Thyroid gland (tissue), 4 donors: ENCODE data around the gene MYOD1. TPM values are rescaled to one million over a fixed set of nuclear protein-coding genes. Genes with fewer than 3 reads are reported as not detected.
A peak's percentile ranks its signal among the peaks of the same experiment; 100 is the strongest.

Experiments used
- DNase-seq, 2 donors: peaks; one replicate each; pipeline ENCODE4 v3.0.0-alpha.2; 2019
- H3K27ac ChIP-seq, 3 donors: fragments of 200-600 bp; sonication (generic); 1 replicate in 2 of 3; 2 replicates in 1 of 3; pipeline ENCODE4 v1.5.1; 2016 to 2019; ENCODE audit warnings: mild to moderate bottlenecking in 1 of 3, moderate library complexity in 1 of 3
- H3K27me3 ChIP-seq: fragments of 200-600 bp; sonication (generic); one replicate; pipeline ENCODE4 v1.5.1; 2019
- H3K36me3 ChIP-seq, 2 donors: fragments of 200-600 bp; sonication (generic); one replicate each; pipeline ENCODE4 v1.5.1; 2016 to 2019
- H3K4me1 ChIP-seq, 2 donors: fragments of 200-600 bp; sonication (generic); one replicate each; pipeline ENCODE4 v1.5.1; 2017 to 2019
- H3K4me3 ChIP-seq, 3 donors: fragments of 200-600 bp; sonication (generic); replicated peaks in 1 of 3; 1 replicate in 2 of 3; 2 replicates in 1 of 3; pipeline ENCODE4 v1.5.1; 2016; ENCODE audit warnings: mild to moderate bottlenecking in 1 of 3
- H3K9me3 ChIP-seq: fragments of 200-600 bp; sonication (generic); one replicate; pipeline ENCODE4 v1.5.1; 2017
- CTCF ChIP-seq, 6 experiments: fragments of 200-600 bp in 3 of 6; fragments of 450-650 bp in 3 of 6; sonication (generic) in 3 of 6; IDR thresholded peaks; one replicate each; pipeline ENCODE4 v1.5.1; 2016 to 2019; ENCODE audit warnings: antibody characterized with exemption in 6 of 6, mild to moderate bottlenecking in 2 of 6, inconsistent platforms in 1 of 6, moderate library complexity in 1 of 6
- POLR2A ChIP-seq, 2 donors: fragments of 450-650 bp; IDR thresholded peaks; one replicate each; pipeline ENCODE4 v1.6.1; 2017; ENCODE audit warnings: antibody characterized with exemption in 2 of 2, mild to moderate bottlenecking in 2 of 2, moderate library complexity in 1 of 2
- whole genome bisulfite sequencing, 2 donors: methylation state at CpG; one replicate each; pipeline ENCODE4 v1.1.5; 2017; 5-methylcytosine and 5-hydroxymethylcytosine counted together
- intact Hi-C: fragments of 100-400 bp; cut with DNase I; formaldehyde crosslinking; loops from one replicate; pipeline ENCODE4 v1.15.1; 2023
- total RNA-seq, 4 donors: library from RNA; depleted of rRNA; stranded (reverse); fragments of >200 nt; gene quantifications; one replicate each; pipeline ENCODE4 v1.2.3, GENCODE V29; 2016

MYOD1 gene
- total RNA-seq, 4 donors from 2014 or later, result not detected

GRCh38 chr11:17770048-17770652 lies 50.8 kb downstream of the MYOD1 start:
- no peaks in the 10 kb centered on the region for H3K9me3 ChIP-seq
- no peak for TF ChIP-seq CTCF (IDR thresholded peaks at IDR 0.05)
- no peak for TF ChIP-seq POLR2A (IDR thresholded peaks at IDR 0.05)
- 77 to 80% methylated on average over 9 of the region's 9 CpGs for WGBS, 2 donors
- no peak overlapping the region for H3K4me3 ChIP-seq
- no peaks in the 10 kb centered on the region for H3K4me1 ChIP-seq
- intact Hi-C loops, result no loop called here
- no peak overlapping the region for H3K27ac ChIP-seq
- no peaks in the 10 kb centered on the region for H3K36me3 ChIP-seq
- DNase-seq, result peak in 1 of 2 donors; percentile 14
- H3K27me3 ChIP-seq, result no peaks in the 10 kb centered on the region

GRCh38 chr11:17770917-17771316 lies 51.5 kb downstream of the MYOD1 start:
- Histone ChIP-seq H3K4me1 (no peaks in the 10 kb centered on the region), H3K27ac (no peak overlapping the region), H3K27me3 (no peaks in the 10 kb centered on the region), H3K36me3 (no peaks in the 10 kb centered on the region), H3K9me3 (no peaks in the 10 kb centered on the region), H3K4me3 (no peak overlapping the region)
- intact Hi-C loops, result no loop called here
- TF ChIP-seq CTCF (IDR thresholded peaks at IDR 0.05) (peak in 1 of 6 experiments; percentile 13), POLR2A (IDR thresholded peaks at IDR 0.05) (no peak)
- DNase-seq, result no peak

GRCh38 chr11:17771415-17771814 lies 52.0 kb downstream of the MYOD1 start:
- intact Hi-C loops, result no loop called here
- H3K27me3 ChIP-seq, result no peaks in the 10 kb centered on the region
- H3K4me3 ChIP-seq, result no peak overlapping the region
- no peaks in the 10 kb centered on the region for H3K4me1 ChIP-seq
- no peak overlapping the region for H3K27ac ChIP-seq
- no peaks in the 10 kb centered on the region for H3K36me3 ChIP-seq
- H3K9me3 ChIP-seq, result no peaks in the 10 kb centered on the region
- no peak for DNase-seq
- TF ChIP-seq POLR2A (IDR thresholded peaks at IDR 0.05) (no peak), CTCF (IDR thresholded peaks at IDR 0.05) (no peak)
- 92 to 93% methylated on average over 17 of the region's 17 CpGs for WGBS, 2 donors

Other genes starting within 250 kb of the MYOD1 start
- 10 to 100 TPM; 10.9 to 19.1 (median 15.1) TPM for gene ABCC8, start 242.7 kb upstream of the MYOD1 start, total RNA-seq
- gene USH1C, start 175.2 kb upstream of the MYOD1 start, total RNA-seq, result 1 to 10 TPM in 3 of 4 donors, not detected in 1; 1.0 to 5.9 (median 3.9) TPM
- not detected for gene OTOG, start 172.3 kb upstream of the MYOD1 start, total RNA-seq
- under 1 TPM in 2 of 4 donors, not detected in 2; under 0.01 to 0.73 TPM for gene KCNC1, start 15.2 kb downstream of the MYOD1 start, total RNA-seq